GM12891 (cell line): Measurements from ENCODE around the gene CYP26A1.

Source experiments
- POLR2A ChIP-seq: IDR thresholded peaks from 2 replicates; pipeline ENCODE4 v1.6.1; 2011; ENCODE audit warnings: low read depth, low read length, control low read depth
- POLR2AphosphoS5 ChIP-seq: IDR thresholded peaks from 2 replicates; pipeline ENCODE4 v1.6.1; 2011; ENCODE audit warnings: low read depth, low read length, control low read depth

GRCh38 chr10:93069245-93069561, 4.5 kb upstream of the CYP26A1 start:
- no peak for TF ChIP-seq POLR2AphosphoS5
- TF ChIP-seq POLR2A: no peak
